ENCODE measurements around the gene DNER.

DNA sequence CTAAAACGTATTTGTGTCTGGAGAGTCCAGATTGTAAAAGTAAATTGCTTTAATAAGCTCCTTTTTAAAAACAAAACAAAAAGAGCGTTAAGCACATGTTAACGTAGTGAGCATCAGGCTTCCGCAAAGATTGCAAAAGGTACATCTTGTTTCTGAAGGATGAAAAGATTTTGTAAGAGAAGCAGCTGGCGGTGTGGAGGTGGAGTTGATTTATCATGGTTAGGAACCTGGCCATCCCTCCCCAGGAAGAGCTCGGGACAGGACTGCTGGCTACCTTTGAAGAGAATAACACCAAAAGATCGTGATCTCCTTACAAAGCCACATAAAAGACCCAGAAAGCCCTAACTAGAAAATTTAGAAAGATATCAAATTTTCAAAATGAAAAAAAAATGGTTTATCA lies 132.2 kb downstream of the DNER start:
- TF ChIP-seq MAX (CRISPR knock-in tag; IDR thresholded peaks at IDR 0.05) (no peak), JUN (CRISPR knock-in tag; IDR thresholded peaks at IDR 0.05) (no peak), ATF2 (CRISPR knock-in tag; IDR thresholded peaks at IDR 0.05; ENCODE audit: borderline replicate concordance, low read depth) (no peak), MXD4 (CRISPR knock-in tag; IDR thresholded peaks at IDR 0.05; ENCODE audit: borderline replicate concordance) (no peak), USF2 (CRISPR knock-in tag; IDR thresholded peaks at IDR 0.05) (no peak), ZNF219 (CRISPR knock-in tag; IDR thresholded peaks at IDR 0.05; ENCODE audit: borderline replicate concordance) (no peak), ZNF671 (CRISPR knock-in tag; IDR thresholded peaks at IDR 0.05) (no peak)
- TF ChIP-seq, protein P1, sequence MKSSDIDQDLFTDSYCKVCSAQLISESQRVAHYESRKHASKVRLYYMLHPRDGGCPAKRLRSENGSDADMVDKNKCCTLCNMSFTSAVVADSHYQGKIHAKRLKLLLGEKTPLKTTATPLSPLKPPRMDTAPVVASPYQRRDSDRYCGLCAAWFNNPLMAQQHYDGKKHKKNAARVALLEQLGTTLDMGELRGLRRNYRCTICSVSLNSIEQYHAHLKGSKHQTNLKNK (CRISPR knock-in tag; IDR thresholded peaks at IDR 0.05), result no peak
- TF ChIP-seq, protein P2, sequence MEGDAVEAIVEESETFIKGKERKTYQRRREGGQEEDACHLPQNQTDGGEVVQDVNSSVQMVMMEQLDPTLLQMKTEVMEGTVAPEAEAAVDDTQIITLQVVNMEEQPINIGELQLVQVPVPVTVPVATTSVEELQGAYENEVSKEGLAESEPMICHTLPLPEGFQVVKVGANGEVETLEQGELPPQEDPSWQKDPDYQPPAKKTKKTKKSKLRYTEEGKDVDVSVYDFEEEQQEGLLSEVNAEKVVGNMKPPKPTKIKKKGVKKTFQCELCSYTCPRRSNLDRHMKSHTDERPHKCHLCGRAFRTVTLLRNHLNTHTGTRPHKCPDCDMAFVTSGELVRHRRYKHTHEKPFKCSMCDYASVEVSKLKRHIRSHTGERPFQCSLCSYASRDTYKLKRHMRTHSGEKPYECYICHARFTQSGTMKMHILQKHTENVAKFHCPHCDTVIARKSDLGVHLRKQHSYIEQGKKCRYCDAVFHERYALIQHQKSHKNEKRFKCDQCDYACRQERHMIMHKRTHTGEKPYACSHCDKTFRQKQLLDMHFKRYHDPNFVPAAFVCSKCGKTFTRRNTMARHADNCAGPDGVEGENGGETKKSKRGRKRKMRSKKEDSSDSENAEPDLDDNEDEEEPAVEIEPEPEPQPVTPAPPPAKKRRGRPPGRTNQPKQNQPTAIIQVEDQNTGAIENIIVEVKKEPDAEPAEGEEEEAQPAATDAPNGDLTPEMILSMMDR (IDR thresholded peaks at IDR 0.05), result no peak

Data from WTC11 (cell line).